Kidney (tissue), 14 donors: ENCODE measurements around the gene GIMAP5. TPM values are rescaled to one million over a fixed set of nuclear protein-coding genes. Genes with fewer than 3 reads are reported as not detected.

Experiments
- DNase-seq, 5 donors: peaks; one replicate each; pipeline ENCODE4 v3.0.0-alpha.2; 2013 to 2020
- FAIRE-seq: peaks from 2 replicates; lab custom pipeline; 2012; peaks lifted over from hg19 to GRCh38; lab: Jason Lieb, UNC
- H3K27ac ChIP-seq, 2 donors: one replicate each; pipeline ENCODE4 v1.7.0; 2013; ENCODE audit warnings: low read depth in 2 of 2, low read length in 2 of 2, inconsistent platforms in 1 of 2
- H3K27me3 ChIP-seq: one replicate; pipeline ENCODE4 v1.7.1; 2013; ENCODE audit warnings: low read length, inconsistent platforms; ENCODE audit not compliant: control insufficient read depth, insufficient read depth
- H3K36me3 ChIP-seq, 3 donors: one replicate each; pipeline versions ENCODE4 v1.7.0 to v1.7.1; 2013; ENCODE audit warnings: low read length in 3 of 3, control low read depth in 1 of 3, inconsistent platforms in 1 of 3; ENCODE audit not compliant: insufficient read depth in 3 of 3, control insufficient read depth in 2 of 3
- H3K4me1 ChIP-seq, 3 donors: one replicate each; pipeline versions ENCODE4 v1.7.0 to v1.7.1; 2013; ENCODE audit warnings: low read length in 3 of 3, inconsistent platforms in 1 of 3, low read depth in 1 of 3; ENCODE audit not compliant: control insufficient read depth in 2 of 3, insufficient read depth in 2 of 3
- H3K4me3 ChIP-seq, 3 donors: one replicate each; pipeline versions ENCODE4 v1.7.0 to v1.8.1; 2013; ENCODE audit warnings: low read length in 3 of 3, control low read depth in 1 of 3, inconsistent platforms in 1 of 3
- H3K9ac ChIP-seq, 3 donors: one replicate each; pipeline versions ENCODE4 v1.7.0 to v1.7.1; 2013; ENCODE audit warnings: low read length in 3 of 3, control low read depth in 1 of 3, inconsistent platforms in 1 of 3
- H3K9me3 ChIP-seq, 3 donors: one replicate each; pipeline versions ENCODE4 v1.7.0 to v1.7.1; 2013; ENCODE audit warnings: low read length in 3 of 3, control low read depth in 1 of 3, inconsistent platforms in 1 of 3; ENCODE audit not compliant: control insufficient read depth in 2 of 3, insufficient read depth in 1 of 3
- intact Hi-C: fragments of 100-400 bp; cut with DNase I; formaldehyde crosslinking; loops from one replicate; pipeline ENCODE4 v1.11.1; 2022
- polyA plus RNA-seq: library from polyadenylated mRNA; stranded (reverse); fragments of 350-450 nt; fragmentation: Illumina TruSeq; extraction: RNeasy Lipid Tissue Mini Kit (QIAGEN cat#74804); gene quantifications from one replicate; pipeline ENCODE4 v1.2.3, GENCODE V29; 2014; ENCODE audit warnings: low read depth, low replicate concordance; ENCODE audit not compliant: insufficient read depth
- total RNA-seq: library from RNA; stranded (reverse); fragmentation: NEBNext Ultra II Directional; extraction: Animal tissue kit (Norgen Biotek cat#: 25700); gene quantifications from one replicate; pipeline ENCODE4 v1.2.1, GENCODE V29; 2021
- TF ChIP-seq, protein P1 (sequence below): IDR thresholded peaks from 3 replicates; pipeline ENCODE4 v1.5.1; 2012; ENCODE audit warnings: mild to moderate bottlenecking, moderate library complexity, borderline replicate concordance; ENCODE audit not compliant: insufficient read depth; ENCODE audit errors: extremely low read depth
- donor health status: control.
- donor health status: control.
- donor health status: control.
- donor health status: control.
- donor health status: control.
- donor health status: DM: yes; HTN: yes; CAD: no.
- donor health status: Normal renal cell carcinoma (clear cell type).

GIMAP5 gene
- total and polyA plus RNA-seq, 2 donors from 2014 or later = 21.2 to 30.0 TPM

DNA sequence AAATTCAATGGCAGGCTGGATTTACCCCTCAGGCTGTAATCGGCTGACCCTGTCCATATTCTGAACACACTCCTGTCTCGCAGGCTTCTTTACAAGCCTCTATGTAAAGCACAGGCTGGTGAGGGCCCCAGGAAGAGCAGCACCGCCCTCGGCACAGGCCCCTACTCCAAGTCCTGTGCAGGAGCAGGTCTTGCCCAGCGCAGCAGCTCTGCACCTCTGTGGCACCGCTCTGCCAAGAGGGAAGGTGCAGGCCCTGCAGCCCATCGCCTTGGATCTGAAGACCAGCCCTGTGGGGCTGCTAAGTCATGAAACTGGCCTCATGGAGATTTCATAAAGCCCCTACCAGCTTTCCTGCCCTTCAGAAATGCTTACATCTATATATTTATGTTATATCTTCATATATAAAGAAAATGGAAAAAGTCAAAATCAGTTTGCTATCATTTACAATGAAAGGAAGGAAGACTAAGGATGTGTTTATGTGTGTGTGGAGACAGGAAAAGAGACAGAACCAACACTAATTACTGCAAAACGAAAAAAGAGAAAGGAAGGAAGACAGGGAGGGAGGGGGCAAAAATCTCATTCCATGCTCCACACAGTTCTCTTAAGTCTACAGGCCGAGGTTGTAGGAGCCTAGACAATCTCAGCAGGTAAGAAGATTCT lies 53.3 kb downstream of the GIMAP5 start:
- no peak for FAIRE-seq
- H3K27ac ChIP-seq = no peak overlapping the region
- intact Hi-C loops = no loop called here

DNA sequence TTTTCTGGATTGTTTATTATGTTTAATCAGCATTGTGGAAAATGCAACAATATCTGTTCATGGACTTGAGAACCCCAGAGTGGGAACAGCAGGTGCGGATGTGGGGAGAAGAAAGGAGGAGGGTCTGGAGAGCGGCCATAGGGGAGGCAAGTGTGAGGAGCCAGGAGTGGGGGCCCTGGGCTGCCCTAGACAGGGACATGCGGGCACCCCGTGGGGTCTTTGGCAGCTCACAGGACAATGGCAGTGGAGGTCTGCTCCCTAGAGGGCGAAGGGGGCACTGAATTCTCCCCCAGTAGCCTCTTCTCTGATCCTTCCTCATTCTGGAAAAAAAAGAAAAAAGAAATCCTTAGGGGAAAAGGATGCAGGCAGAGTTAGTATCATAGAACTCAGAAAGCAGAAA lies 54.1 kb downstream of the GIMAP5 start:
- no peak for FAIRE-seq
- no peak overlapping the region for H3K27ac ChIP-seq

More for the DNA sequence above, 53.3 kb downstream of the GIMAP5 start:
- H3K27me3 ChIP-seq = no peaks in the 10 kb centered on the region
- H3K9me3 ChIP-seq = no peaks in the 10 kb centered on the region
- TF ChIP-seq, protein P1, sequence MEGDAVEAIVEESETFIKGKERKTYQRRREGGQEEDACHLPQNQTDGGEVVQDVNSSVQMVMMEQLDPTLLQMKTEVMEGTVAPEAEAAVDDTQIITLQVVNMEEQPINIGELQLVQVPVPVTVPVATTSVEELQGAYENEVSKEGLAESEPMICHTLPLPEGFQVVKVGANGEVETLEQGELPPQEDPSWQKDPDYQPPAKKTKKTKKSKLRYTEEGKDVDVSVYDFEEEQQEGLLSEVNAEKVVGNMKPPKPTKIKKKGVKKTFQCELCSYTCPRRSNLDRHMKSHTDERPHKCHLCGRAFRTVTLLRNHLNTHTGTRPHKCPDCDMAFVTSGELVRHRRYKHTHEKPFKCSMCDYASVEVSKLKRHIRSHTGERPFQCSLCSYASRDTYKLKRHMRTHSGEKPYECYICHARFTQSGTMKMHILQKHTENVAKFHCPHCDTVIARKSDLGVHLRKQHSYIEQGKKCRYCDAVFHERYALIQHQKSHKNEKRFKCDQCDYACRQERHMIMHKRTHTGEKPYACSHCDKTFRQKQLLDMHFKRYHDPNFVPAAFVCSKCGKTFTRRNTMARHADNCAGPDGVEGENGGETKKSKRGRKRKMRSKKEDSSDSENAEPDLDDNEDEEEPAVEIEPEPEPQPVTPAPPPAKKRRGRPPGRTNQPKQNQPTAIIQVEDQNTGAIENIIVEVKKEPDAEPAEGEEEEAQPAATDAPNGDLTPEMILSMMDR = no peak
- peaks cover 0 to 17% (median 11%) of the 10 kb centered on the region in 3 donors for H3K36me3 ChIP-seq
- DNase-seq = no peak
- H3K9ac ChIP-seq = no peak overlapping the region
- no peak overlapping the region for H3K4me3 ChIP-seq
- peaks cover 0 to 14% (median 6%) of the 10 kb centered on the region in 3 donors for H3K4me1 ChIP-seq

DNA sequence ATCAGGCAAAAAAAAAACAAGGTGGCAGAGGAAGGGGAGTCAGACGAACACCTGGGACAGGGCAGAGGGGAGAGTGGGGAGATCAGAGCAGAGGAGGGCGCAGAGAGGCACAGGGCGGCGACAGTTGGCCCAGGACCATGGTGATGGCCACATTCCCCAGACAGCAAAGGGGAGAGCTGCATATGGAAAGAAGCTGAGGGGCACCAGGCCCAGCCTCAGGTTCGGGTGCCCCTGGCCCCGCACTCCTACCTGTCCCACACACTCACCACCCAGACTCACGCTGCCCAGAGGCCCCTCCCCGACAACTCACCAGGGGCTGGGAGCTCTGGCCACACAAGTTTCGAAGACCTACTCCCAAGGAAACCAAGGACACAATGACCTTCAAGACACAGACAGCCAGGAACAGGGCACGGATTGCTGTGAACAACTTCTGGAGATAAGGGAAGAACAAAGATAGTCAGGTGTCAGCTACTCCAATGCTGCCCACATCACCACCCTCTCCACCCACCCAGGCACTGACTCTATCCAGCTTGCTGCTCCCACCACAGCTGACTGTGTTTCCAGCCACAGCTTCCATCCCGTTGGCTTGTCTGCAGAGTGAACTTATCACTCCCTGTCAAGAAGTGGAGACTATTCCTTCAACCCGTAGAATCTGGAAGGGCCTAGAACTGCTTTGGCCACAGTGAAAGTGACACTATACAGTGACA lies 54.7 kb downstream of the GIMAP5 start:
- DNase-seq (no peak), FAIRE-seq (no peak)
- intact Hi-C loops = no loop called here
- Histone ChIP-seq H3K27me3 (peaks cover 2% of the 10 kb centered on the region), H3K27ac (no peak overlapping the region), H3K36me3 (peaks cover 0 to 21% (median 19%) of the 10 kb centered on the region in 3 donors), H3K4me1 (peaks cover 0 to 14% (median 6%) of the 10 kb centered on the region in 3 donors), H3K4me3 (no peak overlapping the region), H3K9me3 (no peaks in the 10 kb centered on the region), H3K9ac (no peak overlapping the region)
- TF ChIP-seq, protein P1 = no peak

More for the DNA sequence above, 54.1 kb downstream of the GIMAP5 start:
- H3K4me1 ChIP-seq = peaks cover 0 to 14% (median 6%) of the 10 kb centered on the region in 3 donors
- H3K9me3 ChIP-seq = no peaks in the 10 kb centered on the region
- intact Hi-C loops = no loop called here
- H3K9ac ChIP-seq = no peak overlapping the region
- H3K4me3 ChIP-seq = no peak overlapping the region
- peaks cover under 1% of the 10 kb centered on the region for H3K27me3 ChIP-seq
- TF ChIP-seq, protein P1 = no peak
- DNase-seq = no peak
- H3K36me3 ChIP-seq = peaks cover 0 to 21% (median 18%) of the 10 kb centered on the region in 3 donors

Other genes starting within 250 kb of the GIMAP5 start
- 43.6 TPM for gene GIMAP7, start 222.5 kb upstream of the GIMAP5 start, total RNA-seq
- gene GIMAP7, start 222.5 kb upstream of the GIMAP5 start, polyA plus RNA-seq = 36.0 TPM
- gene GIMAP4, start 170.0 kb upstream of the GIMAP5 start, total RNA-seq = 61.4 TPM
- 28.9 TPM for gene GIMAP4, start 170.0 kb upstream of the GIMAP5 start, polyA plus RNA-seq
- 48.7 TPM for gene GIMAP6, start 105.0 kb upstream of the GIMAP5 start, total RNA-seq
- gene GIMAP6, start 105.0 kb upstream of the GIMAP5 start, polyA plus RNA-seq = 14.3 TPM
- 19.5 TPM for gene GIMAP2, start 51.7 kb upstream of the GIMAP5 start, total RNA-seq
- gene GIMAP2, start 51.7 kb upstream of the GIMAP5 start, polyA plus RNA-seq = 6.7 TPM
- gene GIMAP1, start 20.8 kb upstream of the GIMAP5 start, total RNA-seq = 10.2 TPM
- gene GIMAP1, start 20.8 kb upstream of the GIMAP5 start, polyA plus RNA-seq = 6.4 TPM
- 345 TPM for gene TMEM176B, start 62.9 kb downstream of the GIMAP5 start, total RNA-seq
- gene TMEM176B, start 62.9 kb downstream of the GIMAP5 start, polyA plus RNA-seq = 542 TPM
- 288 TPM for gene TMEM176A, start 63.4 kb downstream of the GIMAP5 start, total RNA-seq
- 513 TPM for gene TMEM176A, start 63.4 kb downstream of the GIMAP5 start, polyA plus RNA-seq
- gene AOC1, start 115.1 kb downstream of the GIMAP5 start, total RNA-seq = 170 TPM
- gene AOC1, start 115.1 kb downstream of the GIMAP5 start, polyA plus RNA-seq = 99.1 TPM
- 1.3 TPM for gene KCNH2, start 240.9 kb downstream of the GIMAP5 start, total RNA-seq
- 1.5 TPM for gene KCNH2, start 240.9 kb downstream of the GIMAP5 start, polyA plus RNA-seq